Choroid plexus epithelial cell (primary cell): ENCODE data around the gene BRD1.
A peak's percentile ranks its signal among the peaks of the same experiment; 100 is the strongest.

Source experiments
- DNase-seq: peaks from one replicate; pipeline ENCODE4 v3.0.0-alpha.2; 2010; ENCODE audit warnings: low read depth
- H3K4me3 ChIP-seq: 2 replicates; pipeline ENCODE4 v1.5.1; 2011; ENCODE audit warnings: low read depth, mild to moderate bottlenecking, control low read depth, low read length, moderate library complexity
- CTCF ChIP-seq: conservative IDR thresholded peaks from 2 replicates; pipeline ENCODE4 v1.5.1; 2011; ENCODE audit warnings: low read depth, mild to moderate bottlenecking, control low read depth, inconsistent platforms, low read length, moderate library complexity

Gene BRD1

GRCh38 chr22:49861642-49862495, 34.2 kb upstream of the BRD1 start:
- DNase-seq = no peak

GRCh38 chr22:49858827-49859226, 31.2 kb upstream of the BRD1 start:
- H3K4me3 ChIP-seq = no peak overlapping the region
- TF ChIP-seq CTCF = no peak
- no peak for DNase-seq

More at GRCh38 chr22:49861642-49862495, 34.2 kb upstream of the BRD1 start:
- no peak for TF ChIP-seq CTCF
- H3K4me3 ChIP-seq = no peak overlapping the region

- DNase-seq = no peak
- H3K4me3 ChIP-seq = no peak overlapping the region
- no peak for TF ChIP-seq CTCF
Observed at GRCh38 chr22:49856766-49857618, 29.3 kb upstream of the BRD1 start.

- TF ChIP-seq CTCF = no peak
- no peak for DNase-seq
- no peak overlapping the region for H3K4me3 ChIP-seq
Observed at GRCh38 chr22:49856343-49856742, 28.7 kb upstream of the BRD1 start.

GRCh38 chr22:49855251-49855911, 27.7 kb upstream of the BRD1 start:
- peak overlapping the region; percentile 79 for H3K4me3 ChIP-seq
- no peak for TF ChIP-seq CTCF
- DNase-seq = peak; percentile 42

- DNase-seq = peak; percentile 34
- no peak for TF ChIP-seq CTCF
- H3K4me3 ChIP-seq = peak overlapping the region; percentile 79
Observed at GRCh38 chr22:49853981-49854831, 26.5 kb upstream of the BRD1 start.
